HEK293 (cell line): ENCODE measurements around the gene ARHGAP24.

Source experiments
- CTCF ChIA-PET: fragments of 350-600 bp; formaldehyde crosslinking; extraction: SDS; loops from one replicate; lab custom pipeline; 2021; ENCODE audit warnings: antibody characterized with exemption; lab: Yijun Ruan, JAX
- POLR2A ChIA-PET: fragments of 300-600 bp; formaldehyde crosslinking; extraction: SDS; loops from one replicate; lab custom pipeline; 2020; ENCODE audit warnings: antibody characterized with exemption, inconsistent platforms; lab: Yijun Ruan, JAX
- H3K27ac ChIP-seq: fragments of 200-500 bp; sonication (Bioruptor generic); 2 replicates; pipeline ENCODE4 v1.5.1; 2014; ENCODE audit warnings: low read depth, low read length, control low read depth, inconsistent platforms; ENCODE audit errors: extremely low read depth
- H3K36me3 ChIP-seq, 2 experiments: fragments of 200-500 bp in 1 of 2; sonication (Bioruptor generic) in 1 of 2; 1 replicate in 1 of 2; 2 replicates in 1 of 2; pipeline ENCODE4 v1.5.1; 2014 to 2017; ENCODE audit warnings: inconsistent platforms in 2 of 2, low read length in 2 of 2; ENCODE audit not compliant: control insufficient read depth in 2 of 2, insufficient read depth in 1 of 2
- H3K4me1 ChIP-seq: fragments of 200-500 bp; sonication (Bioruptor generic); 2 replicates; pipeline ENCODE4 v1.5.1; 2014; ENCODE audit warnings: mild to moderate bottlenecking, low read length, inconsistent platforms; ENCODE audit not compliant: control insufficient read depth, insufficient read depth
- H3K4me3 ChIP-seq: 2 replicates; pipeline ENCODE4 v1.5.1; 2011; ENCODE audit warnings: low read depth, mild to moderate bottlenecking, control low read depth, low read length, moderate library complexity
- H3K9me3 ChIP-seq: fragments of 200-500 bp; sonication (Bioruptor generic); 2 replicates; pipeline ENCODE4 v1.5.1; 2014; ENCODE audit warnings: low read depth, low read length, inconsistent platforms; ENCODE audit not compliant: control insufficient read depth, insufficient read depth
- BCL11A ChIP-seq: fragments of 450-650 bp; formaldehyde crosslinking; IDR thresholded peaks from 2 replicates; pipeline ENCODE4 v1.5.1; 2016; ENCODE audit warnings: low read depth, missing biosample characterization, missing genetic modification characterization
- BCL6B ChIP-seq: fragments of 450-650 bp; formaldehyde crosslinking; IDR thresholded peaks from 2 replicates; pipeline ENCODE4 v1.5.1; 2017; ENCODE audit warnings: missing biosample characterization, missing genetic modification characterization
- CTCF ChIP-seq: fragments of 450-650 bp; formaldehyde crosslinking; IDR thresholded peaks from 2 replicates; pipeline ENCODE4 v1.5.1; 2016; ENCODE audit warnings: missing biosample characterization, missing genetic modification characterization
- KLF8 ChIP-seq: fragments of 450-650 bp; formaldehyde crosslinking; IDR thresholded peaks from 2 replicates; pipeline ENCODE4 v1.5.1; 2016; ENCODE audit warnings: missing biosample characterization, missing genetic modification characterization
- MEIS1 ChIP-seq: sonication (generic); formaldehyde crosslinking; IDR thresholded peaks from 2 replicates; pipeline ENCODE4 v1.8.1; 2022; ENCODE audit warnings: missing genetic modification reagents, mild to moderate bottlenecking, borderline replicate concordance
- OSR2 ChIP-seq: fragments of 450-650 bp; formaldehyde crosslinking; IDR thresholded peaks from 2 replicates; pipeline ENCODE4 v1.5.1; 2016; ENCODE audit warnings: missing biosample characterization, missing genetic modification characterization
- SP3 ChIP-seq: fragments of 450-650 bp; formaldehyde crosslinking; IDR thresholded peaks from 2 replicates; pipeline ENCODE4 v1.5.1; 2016; ENCODE audit warnings: missing biosample characterization, missing genetic modification characterization
- YY2 ChIP-seq: fragments of 450-650 bp; formaldehyde crosslinking; IDR thresholded peaks from 2 replicates; pipeline ENCODE4 v1.5.1; 2016; ENCODE audit warnings: missing biosample characterization, missing genetic modification characterization
- ZBTB49 ChIP-seq: fragments of 450-650 bp; formaldehyde crosslinking; IDR thresholded peaks from 2 replicates; pipeline ENCODE4 v1.5.1; 2016; ENCODE audit warnings: missing biosample characterization, missing genetic modification characterization, low read depth
- ZBTB7A ChIP-seq: fragments of 450-650 bp; formaldehyde crosslinking; IDR thresholded peaks from 2 replicates; pipeline ENCODE4 v1.5.1; 2016; ENCODE audit warnings: low read depth, missing biosample characterization, missing genetic modification characterization
- ZBTB8A ChIP-seq: fragments of 450-650 bp; formaldehyde crosslinking; IDR thresholded peaks from 2 replicates; pipeline ENCODE4 v1.5.1; 2016; ENCODE audit warnings: missing biosample characterization, missing genetic modification characterization
- ZFHX2 ChIP-seq: fragments of 450-650 bp; formaldehyde crosslinking; conservative IDR thresholded peaks from 2 replicates; pipeline ENCODE4 v1.5.1; 2016; ENCODE audit warnings: missing biosample characterization, missing genetic modification characterization
- ZNF16 ChIP-seq: fragments of 450-650 bp; formaldehyde crosslinking; IDR thresholded peaks from 2 replicates; pipeline ENCODE4 v1.5.1; 2016; ENCODE audit warnings: low read depth, missing biosample characterization, missing genetic modification characterization
- ZNF202 ChIP-seq: fragments of 450-650 bp; formaldehyde crosslinking; IDR thresholded peaks from 2 replicates; pipeline ENCODE4 v1.5.1; 2016; ENCODE audit warnings: missing biosample characterization, missing genetic modification characterization, borderline replicate concordance
- ZNF211 ChIP-seq: fragments of 450-650 bp; formaldehyde crosslinking; IDR thresholded peaks from 2 replicates; pipeline ENCODE4 v1.5.1; 2016; ENCODE audit warnings: low read depth, missing biosample characterization, missing genetic modification characterization
- ZNF223 ChIP-seq: fragments of 450-650 bp; formaldehyde crosslinking; IDR thresholded peaks from 2 replicates; pipeline ENCODE4 v1.5.1; 2016; ENCODE audit warnings: missing biosample characterization, missing genetic modification characterization
- ZNF354C ChIP-seq: fragments of 450-650 bp; formaldehyde crosslinking; IDR thresholded peaks from 2 replicates; pipeline ENCODE4 v1.5.1; 2016; ENCODE audit warnings: missing biosample characterization, missing genetic modification characterization, low read depth, borderline replicate concordance
- ZNF391 ChIP-seq: fragments of 450-650 bp; formaldehyde crosslinking; IDR thresholded peaks from 2 replicates; pipeline ENCODE4 v1.5.1; 2016; ENCODE audit warnings: low read depth, missing biosample characterization, missing genetic modification characterization, borderline replicate concordance
- ZNF394 ChIP-seq: fragments of 450-650 bp; formaldehyde crosslinking; IDR thresholded peaks from 2 replicates; pipeline ENCODE4 v1.5.1; 2016; ENCODE audit warnings: missing biosample characterization, missing genetic modification characterization, mild to moderate bottlenecking, moderate library complexity, borderline replicate concordance
- ZNF473 ChIP-seq: fragments of 450-650 bp; formaldehyde crosslinking; IDR thresholded peaks from 2 replicates; pipeline ENCODE4 v1.5.1; 2017; ENCODE audit warnings: missing biosample characterization, missing genetic modification characterization
- ZNF488 ChIP-seq: fragments of 450-650 bp; formaldehyde crosslinking; IDR thresholded peaks from 2 replicates; pipeline ENCODE4 v1.5.1; 2016; ENCODE audit warnings: missing biosample characterization, missing genetic modification characterization
- ZNF561 ChIP-seq: fragments of 450-650 bp; IDR thresholded peaks from 2 replicates; pipeline ENCODE4 v1.5.1; 2018; ENCODE audit warnings: missing biosample characterization, missing genetic modification characterization, borderline replicate concordance
- ZNF624 ChIP-seq: fragments of 450-650 bp; formaldehyde crosslinking; IDR thresholded peaks from 2 replicates; pipeline ENCODE4 v1.5.1; 2017; ENCODE audit warnings: missing biosample characterization, missing genetic modification characterization
- ZNF645 ChIP-seq: fragments of 450-650 bp; formaldehyde crosslinking; IDR thresholded peaks from 2 replicates; pipeline ENCODE4; 2016; ENCODE audit warnings: missing biosample characterization, missing genetic modification characterization
- ZNF692 ChIP-seq: fragments of 450-650 bp; formaldehyde crosslinking; IDR thresholded peaks from 2 replicates; pipeline ENCODE4 v1.5.1; 2016; ENCODE audit warnings: missing biosample characterization, missing genetic modification characterization
- ZNF776 ChIP-seq: fragments of 450-650 bp; formaldehyde crosslinking; IDR thresholded peaks from 2 replicates; pipeline ENCODE4 v1.5.0; 2017; ENCODE audit warnings: missing biosample characterization, missing genetic modification characterization, borderline replicate concordance
- ZXDB ChIP-seq: fragments of 450-650 bp; formaldehyde crosslinking; IDR thresholded peaks from 2 replicates; pipeline ENCODE4 v1.5.1; 2016; ENCODE audit warnings: missing biosample characterization, missing genetic modification characterization

Gene ARHGAP24

GRCh38 chr4:85658766-85659439 is 184.0 kb downstream of the ARHGAP24 start:
- ChIA-PET POLR2A (no interaction called here), CTCF (no interaction called here)
- H3K36me3 ChIP-seq = no peaks in the 10 kb centered on the region
- no peak overlapping the region for H3K4me3 ChIP-seq
- no peaks in the 10 kb centered on the region for H3K9me3 ChIP-seq
- TF ChIP-seq YY2 (tag by site-specific recombination) (no peak), ZNF211 (tag by site-specific recombination) (no peak), ZNF624 (tag by site-specific recombination) (no peak), ZBTB7A (tag by site-specific recombination) (no peak), ZNF473 (tag by site-specific recombination) (no peak), ZBTB49 (no peak), BCL11A (tag by site-specific recombination) (no peak), OSR2 (tag by site-specific recombination) (no peak), ZNF223 (tag by site-specific recombination) (no peak), ZFHX2 (tag by site-specific recombination) (no peak), ZNF394 (tag by site-specific recombination) (no peak), ZXDB (tag by site-specific recombination) (no peak), ZNF692 (tag by site-specific recombination) (no peak), ZNF645 (no peak), ZNF16 (no peak)
- H3K27ac ChIP-seq = no peak overlapping the region
- no peaks in the 10 kb centered on the region for H3K4me1 ChIP-seq

- Histone ChIP-seq H3K4me3 (no peak overlapping the region), H3K9me3 (no peaks in the 10 kb centered on the region), H3K4me1 (no peaks in the 10 kb centered on the region)
- ChIA-PET POLR2A (no interaction called here), CTCF (no interaction called here)
- TF ChIP-seq ZNF391 = no peak
- no peak for TF ChIP-seq ZNF354C (tag by site-specific recombination)
- no peak for TF ChIP-seq MEIS1 (CRISPR knock-in tag)
- no peak for TF ChIP-seq KLF8 (tag by site-specific recombination)
- TF ChIP-seq ZNF561 (tag by site-specific recombination) = no peak
- no peak for TF ChIP-seq ZNF488 (tag by site-specific recombination)
- no peak for TF ChIP-seq BCL6B (tag by site-specific recombination)
- TF ChIP-seq ZNF776 (tag by site-specific recombination) = no peak
- no peak for TF ChIP-seq ZBTB8A
- no peak for TF ChIP-seq ZNF202
- TF ChIP-seq CTCF (tag by site-specific recombination) = no peak
- TF ChIP-seq SP3 (tag by site-specific recombination) = no peak
- TF ChIP-seq, all 188 proteins: peak for 0
- no peak overlapping the region for H3K27ac ChIP-seq
- H3K36me3 ChIP-seq = no peaks in the 10 kb centered on the region
These were observed 184.8 kb downstream of the ARHGAP24 start for GRCh38 chr4:85659610-85660218.
